HG03558 (cell line): ENCODE data around the gene CDCA7L.
"Not testable (repeated sequence)": the region's sequence is repeated elsewhere in the genome, so short reads cannot be mapped to it uniquely, and the experiment has no call there.

Source experiments
- ATAC-seq: cut with Tn5 transposase; IDR thresholded peaks from one replicate; pipeline ENCODE4 v1.9.1; 2021; ENCODE audit warnings: moderate number of reproducible peaks; ENCODE audit not compliant: unreplicated experiment; ENCODE audit errors: extremely low read depth

The CDCA7L gene

DNA sequence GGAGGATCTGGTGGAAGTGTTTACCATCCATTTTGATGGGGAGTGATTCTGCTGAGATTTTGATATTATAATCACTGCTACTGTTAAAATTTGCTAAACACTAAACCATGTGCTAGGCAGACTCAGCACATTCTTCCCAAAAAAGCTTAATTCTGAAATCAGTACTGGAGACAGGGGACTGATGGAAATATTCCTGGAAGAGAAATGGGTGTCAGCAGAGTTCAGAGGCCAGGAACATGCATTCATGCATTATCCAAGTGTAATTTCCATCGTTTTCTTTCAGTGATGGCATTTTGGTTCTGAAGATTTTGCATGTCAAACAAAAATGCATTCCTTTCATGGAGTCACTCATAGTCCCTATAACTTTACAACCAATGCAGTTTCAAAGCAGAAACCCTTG is 79.0 kb downstream of the CDCA7L start:
- ATAC-seq = no peak

DNA sequence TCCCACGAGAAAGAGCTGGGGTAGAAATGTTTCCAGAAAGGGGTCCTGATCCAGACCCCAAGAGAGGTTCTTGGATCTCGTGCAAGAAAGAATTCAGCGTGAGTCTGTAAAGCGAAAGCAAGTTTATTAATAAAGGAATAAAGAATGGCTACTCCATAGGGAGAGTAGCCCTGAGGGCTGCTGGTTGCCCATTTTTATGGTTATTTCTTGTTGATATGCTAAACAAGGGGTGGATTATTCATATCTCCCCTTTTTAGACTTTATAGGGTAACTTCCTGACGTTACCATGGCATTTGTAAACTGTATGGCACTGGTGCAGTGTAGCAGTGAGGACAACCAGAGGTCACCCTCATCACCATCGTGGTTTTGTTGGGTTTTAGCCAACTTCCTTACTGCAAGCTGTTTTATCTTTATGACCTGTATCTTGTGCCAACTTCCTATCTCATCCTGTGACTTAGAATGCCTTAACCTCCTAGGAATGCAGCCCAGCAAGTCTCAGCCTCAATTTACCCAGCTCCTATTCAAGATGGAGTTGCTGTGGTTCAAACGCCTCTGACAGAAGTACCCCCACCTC is 80.0 kb downstream of the CDCA7L start:
- ATAC-seq = not testable (repeated sequence)

DNA sequence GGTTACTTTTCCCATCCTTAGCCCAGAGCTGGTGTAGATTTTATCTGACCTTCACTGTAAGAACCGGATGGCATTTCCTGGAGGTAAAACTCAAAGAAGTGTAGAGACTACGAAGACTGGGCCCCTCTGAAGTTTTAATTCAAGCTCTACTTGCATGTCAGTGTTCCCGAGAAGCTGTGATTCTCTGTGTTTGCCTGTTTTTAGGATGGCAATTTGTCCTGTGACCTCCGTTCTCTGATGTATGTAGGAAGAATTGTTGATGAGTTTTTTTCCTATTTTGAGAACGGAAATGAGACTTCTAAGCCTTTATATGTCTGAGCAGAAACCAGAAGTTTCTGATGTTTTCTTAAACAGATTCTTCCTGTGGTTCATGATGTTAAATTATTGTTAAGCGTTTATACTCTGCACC is 94.1 kb downstream of the CDCA7L start:
- no peak for ATAC-seq
